ENCODE measurements around the gene GIT1. TPM values are rescaled to one million over a fixed set of nuclear protein-coding genes. Genes with fewer than 3 reads are reported as not detected.

The GIT1 gene
- total and polyA plus RNA-seq, 2 of the 13 experiments (the other 11 are each of a cell fraction or from before 2014, with no cell fraction given): 14.2 to 30.8 TPM

- TF ChIP-seq ZHX1 (CRISPR knock-in tag; IDR thresholded peaks at IDR 0.05; ENCODE audit: low read depth) (no peak), ARID2 (CRISPR knock-in tag; IDR thresholded peaks at IDR 0.05; ENCODE audit: borderline replicate concordance) (no peak; the same call in 1 of the 2 replicates), ZNF775 (CRISPR knock-in tag; IDR thresholded peaks at IDR 0.05; ENCODE audit: borderline replicate concordance) (no peak), ZNF670 (CRISPR knock-in tag; IDR thresholded peaks at IDR 0.05; ENCODE audit: borderline replicate concordance) (no peak), ZNF180 (CRISPR knock-in tag; IDR thresholded peaks at IDR 0.05; ENCODE audit: borderline replicate concordance, low read depth) (no peak), NR0B2 (CRISPR knock-in tag; IDR thresholded peaks at IDR 0.05) (no peak), GLMP (CRISPR knock-in tag; IDR thresholded peaks at IDR 0.05; ENCODE audit: borderline replicate concordance) (no peak), ZNF496 (CRISPR knock-in tag; IDR thresholded peaks at IDR 0.05; ENCODE audit: insufficient replicate concordance) (no peak), TARDBP (CRISPR knock-in tag; IDR thresholded peaks at IDR 0.05) (no peak), ZNF619 (CRISPR knock-in tag; IDR thresholded peaks at IDR 0.05) (0 out of 2 replicates have a peak, but pooled peaks have one; percentile 13), ZNF354B (CRISPR knock-in tag; IDR thresholded peaks at IDR 0.05) (no peak), AFF4 (CRISPR knock-in tag; IDR thresholded peaks at IDR 0.05) (no peak), THAP8 (CRISPR knock-in tag; IDR thresholded peaks at IDR 0.05; ENCODE audit: borderline replicate concordance) (0 out of 2 replicates have a peak, but pooled peaks have one; percentile 78), GATAD1 (CRISPR knock-in tag; IDR thresholded peaks at IDR 0.05) (no peak), ZNF224 (CRISPR knock-in tag; IDR thresholded peaks at IDR 0.05) (no peak), U2AF2 (IDR thresholded peaks at IDR 0.05; ENCODE audit: low read depth, low read length) (no peak)
- TF ChIP-seq, protein P1, sequence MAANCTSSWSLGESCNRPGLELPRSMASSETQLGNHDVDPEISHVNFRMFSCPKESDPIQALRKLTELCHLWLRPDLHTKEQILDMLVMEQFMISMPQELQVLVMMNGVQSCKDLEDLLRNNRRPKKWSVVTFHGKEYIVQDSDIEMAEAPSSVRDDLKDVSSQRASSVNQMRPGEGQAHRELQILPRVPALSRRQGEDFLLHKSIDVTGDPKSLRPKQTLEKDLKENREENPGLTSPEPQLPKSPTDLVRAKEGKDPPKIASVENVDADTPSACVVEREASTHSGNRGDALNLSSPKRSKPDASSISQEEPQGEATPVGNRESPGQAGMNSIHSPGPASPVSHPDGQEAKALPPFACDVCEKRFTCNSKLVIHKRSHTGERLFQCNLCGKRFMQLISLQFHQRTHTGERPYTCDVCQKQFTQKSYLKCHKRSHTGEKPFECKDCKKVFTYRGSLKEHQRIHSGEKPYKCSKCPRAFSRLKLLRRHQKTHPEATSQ (CRISPR knock-in tag; IDR thresholded peaks at IDR 0.05; ENCODE audit: borderline replicate concordance): no peak
Observed at GRCh38 chr17:29568331-29569244, 20.9 kb downstream of the GIT1 start, which contains the start of gene TP53I13 (continued).
